HG03097 (cell line): ENCODE results near the gene GNG7.
"Not testable (repeated sequence)": the region's sequence is repeated elsewhere in the genome, so short reads cannot be mapped to it uniquely, and the experiment has no call there.

ENCODE experiments used
- ATAC-seq: cut with Tn5 transposase; IDR thresholded peaks from one replicate; pipeline ENCODE4 v1.9.1; 2021; ENCODE audit not compliant: unreplicated experiment, low FRiP score

GNG7 gene

DNA sequence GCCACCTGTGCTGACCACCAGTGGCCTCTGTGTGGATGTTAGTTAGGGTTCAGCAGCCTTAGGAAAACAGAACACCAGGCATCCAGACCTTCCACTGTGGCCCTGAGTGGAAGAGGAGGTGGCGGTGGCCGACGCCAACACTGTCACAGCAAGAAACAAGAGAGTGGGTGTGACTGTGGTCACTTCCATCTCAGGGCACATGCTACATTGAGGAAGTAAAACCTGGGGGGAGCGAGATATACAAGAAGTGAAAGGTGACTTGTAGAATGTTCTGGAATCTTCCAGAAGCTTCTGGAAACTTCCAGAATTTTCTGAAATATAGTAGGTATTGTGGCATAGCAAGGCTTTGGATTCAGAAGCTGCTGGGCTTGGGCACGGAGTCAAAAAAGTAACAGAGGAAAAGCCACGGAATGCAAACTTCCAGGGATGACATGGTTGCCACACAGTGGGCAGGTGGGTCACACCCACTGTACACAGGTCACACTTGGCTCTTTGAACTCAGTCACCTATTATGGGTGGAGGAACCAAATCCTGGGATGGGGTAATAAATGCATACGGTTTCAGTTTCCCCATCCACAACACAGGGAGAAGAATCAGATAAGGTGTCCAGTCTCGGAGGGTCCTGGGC, 24.3 kb downstream of the GNG7 start:
- peak; percentile 46 for ATAC-seq

DNA sequence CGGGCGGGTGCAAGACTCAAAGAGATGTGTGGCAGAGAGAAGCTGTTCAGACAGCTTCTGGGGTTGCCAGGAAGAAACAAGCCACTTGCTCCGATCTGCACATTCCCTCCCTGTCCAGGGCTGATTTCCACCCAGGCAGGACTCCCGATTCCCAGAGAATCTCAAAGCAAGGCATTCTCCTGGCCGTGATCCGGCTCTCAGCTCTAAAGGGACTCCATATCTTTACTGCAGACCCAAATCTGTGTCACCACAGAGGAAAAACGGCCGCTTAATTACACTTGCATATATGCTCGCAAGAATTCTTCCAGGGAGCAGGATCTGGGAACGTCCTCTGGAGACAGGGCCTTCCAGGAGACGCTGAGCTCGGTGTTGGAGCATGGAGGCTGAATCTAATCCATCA, 25.7 kb downstream of the GNG7 start:
- ATAC-seq = no peak

DNA sequence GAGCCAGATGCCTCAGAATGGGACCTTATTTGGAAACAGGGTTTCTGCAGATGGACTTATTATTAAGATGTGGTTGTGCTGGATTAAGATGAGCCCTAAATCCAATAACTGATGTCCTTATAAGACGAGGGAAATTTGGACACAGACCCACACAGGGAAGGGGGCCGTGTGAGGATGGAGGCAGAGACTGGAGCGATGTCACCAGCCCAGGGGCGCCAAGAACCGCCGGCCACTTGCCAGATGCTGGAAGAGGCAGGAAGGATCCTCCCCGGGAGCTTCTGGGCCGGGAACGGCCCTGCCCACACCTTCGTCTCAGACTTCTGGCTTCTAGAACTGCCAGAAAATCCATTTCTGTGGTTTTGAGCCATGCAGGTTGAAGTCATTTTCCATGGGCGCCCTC, 26.6 kb downstream of the GNG7 start:
- ATAC-seq = no peak

DNA sequence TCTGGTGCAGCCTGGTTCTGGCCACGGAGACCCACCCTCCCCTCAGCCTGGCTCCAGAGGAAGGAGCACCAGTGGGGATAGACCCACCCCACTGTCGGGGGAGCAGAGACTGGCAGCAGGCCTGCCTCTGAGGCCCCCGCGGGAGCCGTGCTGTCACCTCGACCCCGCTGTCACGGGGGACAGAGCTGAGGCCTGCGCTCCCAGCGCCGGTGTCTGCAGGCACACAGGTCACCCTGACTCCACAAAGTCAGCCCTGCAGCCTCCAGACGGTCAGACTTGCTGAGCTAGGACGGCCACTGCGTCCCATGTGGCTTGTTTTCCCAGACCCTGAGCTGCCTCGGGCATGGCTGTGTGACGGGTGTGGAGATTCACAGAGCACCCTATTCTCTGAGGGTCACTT, 32.3 kb downstream of the GNG7 start:
- ATAC-seq = no peak

DNA sequence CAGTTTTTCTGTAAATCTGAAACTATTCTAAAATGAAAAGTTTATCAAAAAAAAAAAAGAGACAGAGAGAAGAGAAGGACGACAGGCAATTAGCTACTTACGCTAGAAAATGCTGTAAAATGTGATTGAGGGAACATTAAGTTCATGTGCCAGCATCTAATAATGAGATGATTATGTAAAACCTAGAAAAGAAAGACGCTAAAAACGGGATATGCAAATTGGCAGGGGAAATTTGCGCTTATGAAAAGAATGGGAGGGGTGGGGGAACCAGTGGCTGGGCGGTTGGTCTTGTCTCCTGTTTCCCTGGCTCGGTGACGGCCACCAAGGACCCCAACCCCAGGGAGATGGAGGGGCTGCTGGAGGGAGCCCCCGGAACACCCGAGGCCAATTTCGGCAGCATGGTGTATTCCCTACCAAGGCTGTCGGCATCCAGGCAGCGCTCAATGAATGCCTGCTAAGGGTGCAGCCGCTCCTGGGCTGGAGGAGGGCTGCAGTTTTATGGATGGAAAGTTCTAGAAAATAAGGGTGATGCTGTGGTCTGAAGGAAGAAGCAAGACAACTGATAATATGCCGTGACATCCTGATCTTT, 34.2 kb downstream of the GNG7 start:
- ATAC-seq = no peak

DNA sequence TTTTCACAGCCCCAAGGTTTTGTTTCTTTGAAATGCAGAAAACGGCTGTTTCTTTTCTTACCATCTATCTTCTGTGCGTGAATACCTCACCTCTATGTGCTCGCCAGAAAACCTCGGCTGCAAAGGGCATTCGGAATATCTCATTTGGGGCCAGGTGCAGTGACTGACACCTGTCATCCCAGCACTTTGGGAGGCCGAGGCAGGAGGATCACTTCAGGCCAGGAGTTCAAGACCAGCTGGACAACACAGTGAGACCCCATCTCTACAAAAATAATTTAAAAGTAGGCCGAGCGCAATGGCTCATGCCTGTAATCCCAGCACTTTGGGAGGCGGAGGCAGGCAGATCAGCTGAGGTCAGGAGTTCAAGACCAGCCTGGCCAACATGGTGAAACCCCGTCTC, 35.1 kb downstream of the GNG7 start:
- not testable (repeated sequence) for ATAC-seq

DNA sequence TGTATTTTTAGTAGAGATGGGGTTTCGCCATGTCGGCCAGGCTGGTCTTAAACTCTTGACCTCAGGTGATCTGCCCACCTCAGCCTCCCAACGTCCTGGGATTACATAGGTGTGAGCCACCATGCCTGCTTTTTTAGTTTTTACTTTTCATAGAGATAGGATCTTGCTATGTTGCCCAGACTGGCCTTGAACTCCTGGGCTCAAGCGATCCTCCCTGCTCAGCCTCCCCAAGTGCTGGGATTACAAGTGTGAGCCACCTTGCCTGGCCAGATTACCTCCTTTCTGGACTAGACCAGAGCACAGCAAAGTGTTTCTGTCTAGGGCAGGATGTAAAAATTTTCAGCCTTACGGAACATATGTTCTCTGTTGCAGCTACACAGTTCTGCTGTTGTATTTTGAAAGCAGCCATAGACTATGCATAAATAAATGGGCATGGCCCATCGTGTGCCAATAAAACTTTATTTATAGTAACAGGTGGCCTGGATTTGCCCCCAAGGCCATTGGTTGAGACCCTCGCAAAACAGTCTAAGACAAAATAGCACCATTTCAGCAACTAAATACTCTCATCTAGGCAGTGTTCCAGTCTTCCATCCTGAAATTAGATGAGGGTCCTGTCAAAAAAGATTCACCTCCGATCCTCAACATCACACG, 36.0 kb downstream of the GNG7 start:
- no peak for ATAC-seq

DNA sequence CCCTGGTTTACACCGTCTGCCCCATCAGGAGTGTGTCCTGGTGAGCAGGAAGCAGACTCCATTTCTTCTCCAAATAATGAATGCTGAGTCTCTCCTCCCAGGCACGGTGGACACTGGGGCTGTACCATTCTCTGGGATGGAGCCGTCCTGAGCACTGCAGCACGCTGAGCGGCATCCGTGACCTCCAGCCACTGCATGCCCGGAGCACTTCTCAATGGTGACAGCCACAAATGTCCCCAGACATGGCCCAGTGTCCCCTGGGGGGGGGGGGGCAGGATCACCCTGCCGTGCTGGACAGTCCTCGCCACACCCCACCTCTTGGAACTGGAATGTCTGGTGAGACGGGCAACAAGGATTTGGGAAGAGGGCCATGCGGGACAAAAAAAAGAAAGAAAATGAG, 37.4 kb downstream of the GNG7 start:
- ATAC-seq = no peak

DNA sequence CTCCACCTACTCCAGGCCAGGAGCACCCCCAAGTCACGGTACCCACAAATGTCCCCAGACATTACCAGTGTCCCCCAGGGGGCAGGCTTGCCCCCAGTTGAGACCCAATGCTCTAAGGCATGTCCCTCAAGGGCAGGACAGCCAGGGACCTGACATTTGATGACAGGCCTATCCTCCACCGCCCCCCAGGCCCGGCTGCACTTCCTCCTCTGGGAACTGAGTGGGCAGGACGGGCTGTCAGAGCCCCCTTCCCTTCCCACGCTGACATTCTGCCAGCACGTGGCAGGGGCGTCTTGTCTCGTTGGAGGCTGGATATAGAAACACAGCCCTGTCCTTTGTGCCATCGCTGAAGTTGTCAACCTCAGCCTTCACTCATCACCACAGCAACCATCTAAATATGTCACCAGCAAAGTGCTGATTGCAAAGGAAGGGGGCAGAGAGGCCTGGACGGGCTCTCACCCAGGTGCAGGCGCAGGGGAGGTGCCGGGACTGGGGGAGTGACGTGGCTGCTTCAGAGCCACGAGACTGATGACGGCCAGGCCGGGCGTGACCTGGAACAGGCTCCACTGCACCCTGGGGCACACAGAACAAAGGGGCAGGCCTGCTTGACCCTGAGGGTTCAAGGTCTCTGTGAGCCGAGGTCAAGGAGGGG, 38.4 kb downstream of the GNG7 start:
- no peak for ATAC-seq

DNA sequence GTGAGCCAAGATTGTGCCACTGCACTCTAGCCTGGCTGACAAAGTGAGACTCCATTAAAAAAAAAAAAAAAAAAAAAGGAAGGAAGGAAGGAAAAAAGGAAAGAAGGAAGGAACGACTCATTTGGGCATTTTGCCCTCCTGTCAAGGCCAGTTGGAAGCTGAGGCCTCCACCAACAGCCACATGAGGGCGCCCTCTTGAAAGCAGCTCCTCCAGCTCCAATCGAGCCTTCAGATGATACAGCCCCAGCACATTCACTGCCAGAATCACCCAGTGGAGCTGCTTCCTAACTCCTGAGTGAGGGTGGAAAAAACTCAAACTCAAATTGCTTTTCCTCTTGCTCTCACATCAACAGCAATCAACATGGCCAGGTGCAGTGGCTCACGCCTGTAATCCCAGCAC, 40.9 kb downstream of the GNG7 start:
- ATAC-seq = no peak

DNA sequence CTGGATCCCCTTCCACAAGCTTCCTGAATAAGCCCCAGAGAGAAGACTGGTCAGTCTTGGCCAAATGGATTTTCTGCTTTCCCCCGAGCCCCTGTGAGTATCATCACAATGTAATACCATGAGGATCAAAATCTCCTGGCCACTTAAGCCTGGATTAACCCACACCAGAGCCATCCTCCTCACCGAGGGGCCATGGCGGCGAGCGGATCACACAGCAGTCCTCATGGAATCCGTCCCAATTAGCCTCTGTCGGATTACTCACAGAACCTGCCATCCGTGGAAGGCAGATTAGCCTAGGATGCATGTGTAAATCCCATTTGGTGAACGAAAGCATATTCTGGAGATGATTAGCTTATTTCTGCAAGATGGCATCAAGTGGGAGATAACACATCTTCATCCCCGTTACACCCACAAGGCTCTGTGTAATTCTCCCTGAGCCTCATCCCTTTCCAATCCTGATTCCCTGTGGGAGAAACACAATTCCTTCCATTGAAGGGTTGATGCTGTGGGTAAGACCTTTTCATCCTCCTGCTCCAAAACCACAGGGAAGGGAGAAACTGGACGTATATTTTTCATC, 42.5 kb downstream of the GNG7 start:
- ATAC-seq = no peak

DNA sequence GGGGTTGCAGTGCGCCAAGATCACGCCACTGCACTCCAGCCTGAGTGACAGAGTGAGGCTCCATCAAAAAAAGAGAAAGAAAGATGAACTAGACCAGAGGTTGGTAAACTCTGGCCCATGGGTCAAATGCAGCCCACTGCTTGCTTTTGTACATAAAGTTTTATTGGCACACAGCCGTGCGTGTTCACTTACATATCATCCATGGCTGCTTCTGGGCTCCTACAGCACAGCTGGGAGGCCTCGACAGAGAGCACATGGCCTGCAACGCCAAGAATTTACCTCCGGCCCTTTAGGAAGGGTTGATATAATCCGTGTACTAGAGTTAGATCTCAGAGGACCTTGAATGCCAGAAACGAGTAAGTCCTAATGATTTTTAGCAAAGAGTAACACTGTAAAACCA, 46.0 kb downstream of the GNG7 start:
- no peak for ATAC-seq

DNA sequence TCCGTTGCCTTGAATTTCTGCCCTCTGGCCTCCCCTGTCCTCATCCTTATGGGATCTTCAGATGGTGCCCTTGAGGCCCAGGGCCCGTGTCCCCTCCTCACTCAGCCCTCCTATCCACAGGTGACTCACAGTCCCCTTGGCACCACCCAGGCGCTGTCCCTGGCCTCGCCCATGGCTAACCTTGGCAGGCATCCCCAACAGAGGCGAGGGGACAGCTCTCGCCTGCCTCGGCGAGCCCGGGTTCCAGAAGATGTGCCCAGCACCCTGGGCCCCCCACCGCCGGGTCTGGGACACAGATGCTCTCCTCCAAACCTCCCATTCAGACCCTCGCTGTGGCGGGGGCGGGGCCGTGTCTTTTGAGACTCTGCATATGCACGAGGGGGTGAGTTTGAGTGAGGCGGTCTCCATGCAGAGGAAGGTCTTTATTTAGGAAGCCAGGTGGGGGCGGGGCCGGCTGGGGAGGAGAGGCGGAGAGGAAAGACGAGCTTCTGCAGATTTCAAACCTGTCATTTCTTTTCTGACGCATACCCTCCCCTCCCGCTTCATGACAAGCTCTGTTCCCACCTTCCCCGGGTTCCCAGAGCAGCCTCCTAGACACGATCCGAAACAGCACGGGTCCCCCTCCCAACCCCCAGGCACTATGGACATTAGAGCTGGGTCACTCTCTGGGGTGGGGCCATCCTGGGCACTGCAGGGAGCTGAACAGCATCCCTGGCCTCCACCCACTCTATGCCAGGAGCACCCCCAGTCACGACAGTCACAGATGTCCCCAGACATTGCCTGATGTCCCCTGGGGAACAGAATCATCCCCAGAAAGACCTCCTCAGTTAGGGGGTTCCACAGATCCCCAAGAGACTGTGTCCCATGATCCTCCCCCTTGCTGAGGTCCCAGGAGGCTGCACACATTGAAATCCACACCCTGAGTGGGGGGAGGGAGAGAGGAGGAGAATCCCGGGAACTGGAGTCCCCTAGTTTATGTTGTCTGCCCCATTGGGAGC, 48.5 kb downstream of the GNG7 start:
- ATAC-seq = no peak

DNA sequence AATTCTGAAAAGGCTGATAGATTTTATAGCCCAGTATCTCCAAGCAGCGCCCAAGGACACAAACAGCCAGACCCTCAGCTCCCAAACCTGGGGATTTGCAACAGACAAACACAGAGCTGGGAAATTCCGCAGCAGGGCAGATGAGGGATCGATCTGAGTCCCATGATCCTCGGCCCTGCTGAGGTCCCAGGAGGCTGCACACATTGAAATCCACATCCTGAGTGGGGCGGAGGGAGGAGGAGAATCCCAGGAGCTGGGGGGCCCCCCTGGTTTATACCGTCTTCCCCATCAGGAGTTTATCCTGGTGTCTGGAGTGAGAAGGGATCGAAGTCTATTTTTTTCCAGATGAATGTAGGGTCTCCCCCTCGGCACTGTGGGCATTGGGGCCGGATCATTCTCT, 49.3 kb downstream of the GNG7 start:
- no peak for ATAC-seq

DNA sequence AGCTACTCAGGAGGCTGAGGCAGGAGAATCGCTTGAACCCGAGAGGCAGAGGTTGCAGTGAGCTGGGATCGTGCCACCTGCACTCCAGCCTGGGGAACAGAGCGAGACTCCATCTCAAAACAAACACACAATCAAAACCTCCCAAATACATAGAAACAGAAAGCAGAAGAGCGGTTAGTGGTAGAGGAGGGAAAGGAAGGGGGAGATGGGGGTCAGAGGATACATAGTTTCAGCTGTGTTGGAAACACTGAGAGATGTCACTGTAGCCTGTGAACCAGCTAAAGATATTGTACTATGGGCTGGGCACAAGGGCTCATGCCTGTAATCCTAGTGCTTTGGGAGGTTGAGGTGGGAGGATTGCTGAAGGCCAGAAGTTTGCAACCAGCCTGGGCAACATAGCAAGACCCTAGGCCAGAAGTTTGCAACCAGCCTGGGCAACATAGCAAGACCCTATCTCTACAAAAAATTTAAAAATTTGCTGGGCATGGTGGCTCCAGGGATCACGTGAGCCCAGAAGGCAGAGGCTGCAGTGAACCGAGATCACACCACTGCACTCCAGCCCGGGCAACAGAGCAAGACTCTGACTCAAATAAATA, 49.9 kb downstream of the GNG7 start:
- no peak for ATAC-seq

DNA sequence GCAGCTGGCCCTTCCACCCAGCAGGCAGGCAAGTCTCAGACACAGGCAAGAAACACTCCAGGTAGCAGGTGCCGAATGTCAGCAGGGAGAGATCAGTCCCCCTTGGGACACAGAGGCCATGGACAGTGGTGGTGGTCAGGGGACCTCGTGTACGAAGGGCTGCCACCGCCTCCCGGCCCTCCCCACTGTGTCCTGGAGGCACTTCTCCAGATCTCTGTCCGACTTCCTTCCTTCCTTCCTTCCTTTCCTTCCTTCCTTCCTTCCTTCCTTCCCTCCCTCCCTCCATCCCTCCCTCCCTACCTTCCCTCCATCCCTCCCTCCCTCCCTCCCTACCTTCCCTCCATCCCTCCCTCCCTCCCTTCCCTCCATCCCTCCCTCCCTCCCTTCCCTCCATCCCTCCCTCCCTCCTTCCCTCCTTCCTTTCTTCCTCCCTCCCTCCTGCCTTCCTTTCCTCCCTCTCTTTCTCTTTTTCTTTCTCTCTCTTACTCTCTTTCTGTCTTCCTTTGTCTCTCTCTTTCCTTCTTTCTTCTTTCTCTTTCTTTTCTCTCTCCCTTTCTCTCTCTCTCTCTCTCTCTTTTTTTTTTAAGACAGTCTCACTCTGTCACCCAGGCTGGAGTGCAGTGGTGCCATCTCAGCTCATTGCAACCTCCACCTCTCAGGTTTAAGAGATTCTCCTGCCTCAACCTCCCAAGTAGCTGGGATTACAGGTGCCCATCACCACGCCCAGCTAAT, 51.3 kb downstream of the GNG7 start:
- ATAC-seq = not testable (repeated sequence)

DNA sequence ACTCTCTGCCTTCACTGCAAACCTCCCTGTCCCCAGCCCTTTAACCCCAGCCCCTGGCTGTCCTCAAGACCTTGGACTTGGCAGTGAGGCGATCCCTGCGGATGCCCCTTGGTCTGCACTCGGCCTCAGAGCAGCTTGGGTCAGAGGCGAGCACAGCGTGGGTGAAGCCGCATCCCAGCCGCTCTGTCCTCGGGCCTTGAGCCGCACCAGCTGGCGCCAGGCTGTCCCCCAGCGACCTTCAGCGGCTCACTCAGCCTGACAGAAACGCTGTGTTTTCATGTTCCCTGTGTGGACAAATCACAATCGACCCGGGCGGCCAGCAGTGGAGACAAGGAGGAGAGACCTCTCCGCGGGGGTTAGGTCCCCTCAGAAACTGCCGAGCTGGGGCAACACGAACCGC, 52.0 kb downstream of the GNG7 start:
- no peak for ATAC-seq

DNA sequence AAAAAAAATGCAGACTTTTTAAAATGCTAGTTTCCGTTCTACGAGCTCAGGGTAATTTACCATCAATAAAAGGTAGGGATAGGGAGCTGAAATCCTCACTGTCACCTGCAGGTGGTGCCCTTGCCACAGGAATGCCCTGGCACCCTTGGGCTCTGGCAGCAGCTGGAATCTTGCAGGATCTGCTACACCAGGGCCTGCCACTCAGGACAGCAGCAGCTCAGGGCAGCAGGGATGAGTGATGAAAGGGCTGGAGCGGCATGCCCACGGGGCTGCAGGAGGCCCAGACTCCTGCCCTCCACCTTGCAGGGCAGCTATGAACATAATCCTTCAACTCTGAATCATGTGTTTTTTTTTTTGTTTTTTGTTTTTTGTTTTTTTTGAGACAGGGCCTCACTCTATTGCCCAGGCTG, 54.0 kb downstream of the GNG7 start:
- no peak for ATAC-seq

DNA sequence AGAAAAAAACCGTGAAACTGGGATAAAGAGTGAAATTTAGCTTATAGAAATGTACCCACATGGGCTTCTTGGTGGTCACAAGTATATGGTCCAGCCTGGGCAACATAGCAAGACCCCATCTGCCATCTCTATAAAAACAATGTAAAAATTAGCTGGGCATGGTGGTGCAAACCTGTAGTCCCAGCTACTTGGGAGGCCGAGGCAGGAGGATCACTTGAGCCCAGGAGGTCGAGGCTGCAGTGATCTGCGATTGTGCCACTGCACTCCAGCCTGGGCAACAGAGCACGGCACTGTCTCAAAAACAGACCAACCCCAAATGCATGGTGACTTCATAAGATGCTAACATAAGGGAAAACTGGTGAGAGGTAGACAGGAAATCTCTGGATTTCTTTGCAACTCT, 54.4 kb downstream of the GNG7 start:
- no peak for ATAC-seq
